Gastrocnemius medialis (tissue), 4 donors: Measurements from ENCODE around the gene FNTB.

Experiments
- CTCF ChIP-seq, 5 experiments: fragments of 450-650 bp in 3 of 5; fragments of 200-600 bp in 2 of 5; sonication (generic) in 2 of 5; IDR thresholded peaks in 4 of 5; conservative IDR thresholded peaks in 1 of 5; 1 replicate in 4 of 5; 2 replicates in 1 of 5; pipeline ENCODE4 v1.5.1; 2016 to 2019; ENCODE audit warnings: antibody characterized with exemption in 5 of 5, mild to moderate bottlenecking in 3 of 5, moderate library complexity in 3 of 5
- POLR2A ChIP-seq, 2 donors: fragments of 450-650 bp; IDR thresholded peaks; one replicate each; pipeline ENCODE4 v1.6.1; 2017; ENCODE audit warnings: antibody characterized with exemption in 2 of 2, mild to moderate bottlenecking in 2 of 2, moderate library complexity in 2 of 2

- TF ChIP-seq CTCF (IDR thresholded peaks at IDR 0.05 in 4 of 5, conservative IDR thresholded peaks at IDR 0.05 in 1 of 5) (no peak), POLR2A (IDR thresholded peaks at IDR 0.05) (no peak)
These were observed 6.7 kb downstream of the FNTB start for GRCh38 chr14:64993266-64993930.
